Embryonic facial prominence (tissue), 1 donor: ENCODE results near the gene SUOX.
"Not testable (repeated sequence)": the region's sequence is repeated elsewhere in the genome, so short reads cannot be mapped to it uniquely, and the experiment has no call there.

Source experiments
- DNase-seq: peaks from one replicate; pipeline ENCODE4 v3.0.0-alpha.2; 2016; ENCODE audit errors: extremely low spot score

SUOX gene

DNA sequence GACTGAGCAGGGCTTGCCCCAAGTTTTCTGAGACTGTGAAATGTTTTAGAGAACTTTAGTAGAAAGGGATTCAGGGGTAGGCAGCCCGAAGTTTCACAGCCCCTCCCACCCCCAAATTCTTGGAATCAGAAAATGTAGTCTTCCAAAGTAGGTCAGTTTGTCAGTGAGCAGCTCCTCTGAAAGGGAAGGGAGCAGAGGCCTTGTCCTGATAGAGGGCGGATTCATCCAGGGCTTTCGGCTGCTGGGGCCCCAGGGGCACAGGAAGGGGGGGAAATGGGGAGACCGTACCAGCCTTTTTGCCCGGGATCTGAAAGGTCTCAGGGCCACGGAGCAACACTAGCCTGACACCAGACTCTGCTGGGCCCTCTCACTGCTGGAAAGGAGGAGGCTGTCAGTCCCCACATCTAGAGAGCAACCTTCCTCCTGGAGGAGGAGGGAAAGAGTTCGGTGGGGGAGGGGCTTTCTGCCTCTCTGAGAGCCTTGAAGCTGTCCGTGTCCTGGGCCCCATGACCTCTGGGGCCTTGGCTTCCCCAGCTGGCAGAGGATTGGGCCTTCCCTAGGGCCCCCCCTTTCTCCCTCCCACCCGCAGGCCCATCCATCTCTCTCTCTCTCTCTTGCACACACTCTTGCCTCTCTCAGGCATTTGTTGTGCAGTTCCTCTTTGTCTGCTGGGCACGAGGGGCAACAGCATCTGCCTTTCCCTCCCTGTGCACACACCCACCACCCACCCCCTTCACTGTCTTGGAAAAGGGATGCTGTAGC lies 23.5 kb downstream of the SUOX start, which contains the start of gene IKZF4:
TSS of gene IKZF4 (plus strand) at position 621 of the 762 bp plus-strand sequence. CDS start 451 bp downstream, outside the sequence.
- no peak for DNase-seq

DNA sequence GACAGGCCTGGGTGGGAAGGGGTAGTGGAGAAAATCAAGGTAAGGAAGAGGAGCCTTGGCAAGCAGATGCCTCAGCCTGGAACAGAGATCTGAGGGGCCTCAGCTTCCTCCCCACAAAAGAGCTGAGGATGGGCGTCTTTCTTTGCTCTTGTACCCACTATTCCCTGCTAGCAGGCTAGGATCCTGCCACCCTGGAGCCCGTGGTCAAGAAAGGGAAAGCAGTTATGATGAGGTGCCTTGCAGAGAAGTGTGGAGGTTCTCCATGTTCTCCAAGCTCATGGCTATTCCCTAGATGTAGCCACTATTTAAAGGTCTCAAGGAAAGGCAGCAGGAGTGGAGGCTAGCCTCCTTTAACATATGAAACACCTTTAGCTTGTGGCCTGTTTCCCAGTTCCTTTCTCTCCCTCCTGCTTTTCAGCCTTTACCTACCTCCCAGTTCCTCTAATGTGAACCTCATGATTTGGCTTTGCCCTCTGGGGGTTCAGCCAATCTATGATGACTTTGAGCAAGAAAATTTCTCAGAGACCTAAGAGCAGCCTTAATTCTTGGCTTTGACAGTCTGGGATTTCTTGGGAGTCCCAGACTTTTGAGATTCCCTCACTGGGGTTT lies 24.9 kb downstream of the SUOX start:
- no peak for DNase-seq

DNA sequence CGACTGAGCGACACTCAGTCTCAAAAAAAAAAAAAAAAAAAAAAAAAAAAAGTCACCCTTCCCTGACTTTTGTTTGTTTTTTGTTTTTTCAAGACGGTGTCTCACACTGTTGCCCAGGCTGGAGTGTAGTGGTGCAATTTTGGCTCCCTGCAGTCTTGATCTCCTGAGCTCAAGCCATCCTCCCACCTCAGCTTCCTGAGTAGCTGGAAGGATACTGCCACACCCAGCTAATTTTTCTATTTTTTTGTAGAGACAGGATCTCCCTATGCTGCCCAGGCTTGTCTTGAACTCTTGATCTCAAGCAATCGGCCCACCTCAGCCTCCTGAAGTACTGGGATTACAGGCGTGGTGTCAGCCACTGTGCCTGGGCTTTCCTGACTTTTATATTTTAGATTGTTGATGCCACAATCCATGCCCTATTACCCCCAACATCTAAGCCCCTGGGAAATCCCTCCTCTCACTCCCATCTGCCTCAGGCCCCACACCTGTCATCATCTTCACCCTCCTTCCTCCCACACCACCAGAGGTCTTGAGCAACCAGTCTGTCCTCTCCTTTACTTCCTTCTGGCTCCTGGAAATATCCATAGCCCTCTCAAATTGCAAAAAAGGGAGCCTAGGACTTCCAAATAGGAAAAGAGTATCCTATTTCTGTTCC lies 31.6 kb downstream of the SUOX start:
- DNase-seq = no peak

DNA sequence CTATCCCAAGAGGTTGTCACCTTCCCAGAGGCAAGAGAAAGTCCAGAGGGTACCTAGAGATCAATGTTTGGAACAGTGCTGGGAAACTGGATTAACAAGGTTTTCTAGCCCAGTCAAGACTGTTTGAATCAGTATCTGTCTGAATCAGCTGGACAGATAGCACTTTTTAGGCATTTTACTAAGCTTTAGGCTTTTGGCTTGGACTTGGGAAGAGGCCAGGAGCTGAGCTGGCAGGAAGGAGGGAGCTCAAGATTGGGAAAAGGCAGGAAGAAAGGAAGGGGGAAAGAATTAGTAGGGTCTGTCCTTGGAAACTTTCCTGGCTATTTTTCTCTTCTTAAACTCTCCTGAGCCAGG lies 32.1 kb downstream of the SUOX start:
- DNase-seq = no peak

DNA sequence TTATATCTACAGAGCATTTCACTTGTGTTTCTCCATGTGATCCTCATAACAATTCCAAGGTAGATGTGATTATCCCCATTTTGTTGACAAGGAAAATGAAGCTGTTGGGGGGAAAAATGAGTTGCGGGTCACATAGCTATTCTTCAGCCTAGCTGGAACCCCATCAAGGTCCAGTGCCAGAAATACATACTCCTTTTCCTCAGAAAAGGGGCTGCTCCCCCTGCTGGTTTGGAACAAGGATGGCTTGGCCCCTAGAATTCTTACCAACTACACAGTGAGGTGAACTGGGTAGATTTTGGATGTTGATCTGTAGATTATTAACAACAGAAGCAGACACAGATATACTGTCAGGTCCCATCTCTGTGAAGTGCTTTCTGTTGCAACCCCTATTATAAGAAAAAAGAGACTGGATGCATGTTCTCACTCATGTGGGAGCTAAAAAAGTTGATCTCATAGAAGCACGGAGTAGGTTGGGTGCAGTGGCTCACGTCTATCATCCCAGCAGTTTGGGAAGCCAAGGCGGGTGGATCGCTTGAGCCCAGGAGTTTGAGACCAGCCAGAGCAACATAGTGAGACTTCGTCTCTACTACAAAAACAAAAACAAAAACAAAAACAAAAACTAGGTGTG lies 32.7 kb downstream of the SUOX start:
- DNase-seq = no peak

DNA sequence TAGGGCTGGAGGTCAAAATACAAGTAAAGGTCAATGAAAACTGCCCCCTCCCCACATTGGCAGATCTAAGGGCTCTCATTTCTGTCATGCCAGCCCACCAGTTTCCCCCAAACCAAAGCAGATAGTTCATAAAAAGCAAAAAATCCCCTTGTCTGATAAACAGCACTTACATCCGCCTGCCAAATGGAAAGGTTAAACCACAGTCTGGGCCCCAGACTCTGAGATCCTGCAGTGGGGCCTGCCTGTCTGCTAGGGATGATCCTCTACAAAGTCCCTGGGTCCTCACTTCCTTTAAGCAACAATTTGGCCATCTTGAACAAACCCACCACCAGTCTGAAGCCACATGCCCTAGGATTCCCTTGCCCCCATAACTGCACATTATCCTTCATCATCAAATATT lies 34.9 kb downstream of the SUOX start:
- no peak for DNase-seq

DNA sequence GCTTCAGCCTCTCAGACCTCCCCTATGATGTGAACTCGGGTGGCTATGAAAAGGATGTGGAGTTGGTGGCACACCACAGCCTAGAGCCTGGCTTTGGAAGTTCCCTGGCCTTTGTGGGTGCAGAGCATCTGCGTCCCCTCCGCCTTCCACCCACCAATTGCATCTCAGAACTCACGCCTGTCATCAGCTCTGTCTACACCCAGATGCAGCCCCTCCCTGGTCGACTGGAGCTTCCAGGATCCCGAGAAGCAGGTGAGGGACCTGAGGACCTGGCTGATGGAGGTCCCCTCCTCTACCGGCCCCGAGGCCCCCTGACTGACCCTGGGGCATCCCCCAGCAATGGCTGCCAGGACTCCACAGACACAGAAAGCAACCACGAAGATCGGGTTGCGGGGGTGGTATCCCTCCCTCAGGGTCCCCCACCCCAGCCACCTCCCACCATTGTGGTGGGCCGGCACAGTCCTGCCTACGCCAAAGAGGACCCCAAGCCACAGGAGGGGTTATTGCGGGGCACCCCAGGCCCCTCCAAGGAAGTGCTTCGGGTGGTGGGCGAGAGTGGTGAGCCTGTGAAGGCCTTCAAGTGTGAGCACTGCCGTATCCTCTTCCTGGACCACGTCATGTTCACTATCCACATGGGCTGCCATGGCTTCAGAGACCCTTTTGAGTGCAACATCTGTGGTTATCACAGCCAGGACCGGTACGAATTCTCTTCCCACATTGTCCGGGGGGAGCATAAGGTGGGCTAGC lies 37.7 kb downstream of the SUOX start:
- no peak for DNase-seq

DNA sequence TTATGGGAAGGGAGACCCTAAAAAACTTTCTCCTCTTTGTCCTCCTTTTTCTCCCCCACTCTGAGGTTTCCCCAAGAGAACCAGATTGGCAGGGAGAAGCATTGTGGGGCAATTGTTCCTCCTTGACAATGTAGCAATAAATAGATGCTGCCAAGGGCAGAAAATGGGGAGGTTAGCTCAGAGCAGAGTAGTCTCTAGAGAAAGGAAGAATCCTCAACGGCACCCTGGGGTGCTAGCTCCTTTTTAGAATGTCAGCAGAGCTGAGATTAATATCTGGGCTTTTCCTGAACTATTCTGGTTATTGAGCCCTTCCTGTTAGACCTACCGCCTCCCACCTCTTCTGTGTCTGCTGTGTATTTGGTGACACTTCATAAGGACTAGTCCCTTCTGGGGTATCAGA lies 40.1 kb downstream of the SUOX start:
- DNase-seq = no peak

DNA sequence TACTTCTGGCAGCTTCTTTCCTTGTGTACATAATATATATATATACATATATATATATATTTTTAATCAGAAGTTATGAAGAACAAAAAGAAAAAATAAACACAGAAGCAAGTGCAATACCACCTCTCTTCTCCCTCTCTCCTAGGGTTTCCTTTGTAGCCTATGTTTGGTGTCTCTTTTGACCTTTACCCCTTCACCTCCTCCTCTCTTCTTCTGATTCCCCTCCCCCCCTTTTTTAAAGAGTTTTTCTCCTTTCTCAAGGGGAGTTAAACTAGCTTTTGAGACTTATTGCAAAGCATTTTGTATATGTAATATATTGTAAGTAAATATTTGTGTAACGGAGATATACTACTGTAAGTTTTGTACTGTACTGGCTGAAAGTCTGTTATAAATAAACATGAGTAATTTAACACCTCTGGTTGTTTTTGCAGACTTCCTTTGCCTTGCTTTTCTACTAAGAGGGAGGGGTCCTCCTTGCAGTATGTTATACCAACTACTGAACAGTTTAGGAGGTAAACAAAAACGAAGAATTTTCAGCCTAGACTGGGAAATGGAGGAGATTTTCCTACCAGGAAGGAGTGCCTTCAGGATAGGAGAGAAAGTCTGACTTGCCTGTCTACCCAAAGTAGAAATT lies 41.1 kb downstream of the SUOX start:
- no peak for DNase-seq

DNA sequence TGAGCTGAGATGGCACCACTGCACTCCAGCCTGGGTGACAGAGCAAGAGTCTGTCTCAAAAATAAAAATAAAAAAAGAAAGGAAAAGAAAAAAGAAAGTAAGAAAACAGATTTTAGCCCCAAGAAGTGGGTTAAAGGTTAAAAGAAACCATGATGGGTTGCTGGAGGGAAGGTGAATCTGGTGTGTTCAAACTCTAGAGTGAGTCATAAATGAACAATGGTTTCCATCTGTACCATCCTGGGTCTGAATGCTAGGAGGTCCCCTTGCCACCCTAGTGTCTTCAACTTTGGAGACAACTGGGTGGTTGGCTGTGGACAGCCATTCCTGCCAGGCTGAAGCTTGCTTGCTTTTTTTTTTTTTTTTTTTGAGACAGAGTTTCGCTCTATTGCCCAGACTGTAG lies 43.1 kb downstream of the SUOX start:
- no peak for DNase-seq

DNA sequence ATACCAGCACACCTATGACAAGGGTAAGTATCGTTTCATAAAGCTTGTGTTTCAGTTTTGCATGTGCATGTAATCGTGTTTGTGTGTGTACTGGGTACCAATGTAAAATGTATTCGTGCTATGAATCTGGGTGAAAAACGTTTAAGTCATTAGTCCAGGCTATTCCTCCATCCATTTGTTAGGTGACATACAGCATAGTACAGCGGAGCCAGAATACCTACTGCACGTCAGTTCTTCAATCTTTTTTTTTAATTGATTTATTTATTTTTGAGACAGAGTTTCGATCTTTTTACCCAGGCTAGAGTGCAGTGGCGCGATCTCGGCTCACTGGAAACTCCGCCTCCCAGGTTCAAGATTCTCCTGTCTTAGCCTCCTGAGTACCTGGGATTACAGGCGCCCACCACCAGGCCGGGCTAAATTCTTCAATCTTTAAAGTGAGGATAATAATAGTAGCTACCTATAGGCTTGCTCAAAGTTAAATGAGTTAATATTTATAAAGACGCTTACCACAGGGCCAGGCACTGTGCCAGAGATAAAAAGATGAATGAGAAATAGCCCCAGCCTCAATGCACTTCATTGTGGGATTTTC lies 44.0 kb downstream of the SUOX start:
- DNase-seq = no peak

DNA sequence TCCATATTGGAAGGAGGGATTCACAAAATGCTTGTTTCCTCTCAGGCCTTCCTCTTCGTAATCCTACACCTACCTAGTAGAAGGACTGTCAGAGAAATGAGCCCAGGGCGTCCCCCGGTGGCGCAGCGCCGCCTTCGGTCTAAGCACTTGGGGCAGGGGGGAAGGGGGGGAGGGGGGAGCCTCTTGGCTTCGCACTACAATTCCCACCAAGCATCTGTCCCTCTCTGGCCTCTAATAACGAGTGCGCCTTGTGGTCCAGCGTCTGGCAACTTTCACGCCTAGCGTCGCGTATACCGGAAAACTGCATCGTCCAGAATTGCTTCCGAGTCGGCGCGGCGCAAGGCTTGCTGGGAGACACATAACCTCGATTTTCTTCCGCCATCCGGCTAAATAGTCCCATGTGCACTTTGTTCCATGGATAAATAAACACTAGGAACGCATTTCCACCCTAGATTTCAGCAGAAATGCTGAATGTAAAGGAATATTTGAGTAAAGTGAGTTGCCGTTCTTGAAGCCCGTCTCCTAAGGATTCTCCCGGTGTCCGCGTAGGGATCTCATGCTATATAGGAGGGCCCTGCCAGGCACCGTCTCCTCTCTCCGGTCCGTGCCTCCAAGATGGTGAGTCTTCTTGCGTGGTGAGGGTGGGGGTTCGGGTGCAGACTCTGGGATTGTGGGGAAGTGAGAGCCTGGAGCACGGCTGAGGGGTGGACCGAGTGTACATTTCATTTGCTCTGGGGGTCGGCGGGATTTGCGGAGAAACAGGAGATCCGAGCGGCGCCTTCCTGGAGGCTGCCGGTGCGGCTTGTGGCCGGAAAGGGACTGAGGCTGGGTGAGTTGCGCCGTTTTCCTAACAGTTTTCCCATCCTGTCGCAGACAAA lies 44.7 kb downstream of the SUOX start, which contains the start of gene RPS26:
TSS of gene RPS26 (plus strand) at position 367 of the 878 bp plus-strand sequence. CDS start at position 616, 249 bp downstream.
- peak; percentile 98 for DNase-seq

DNA sequence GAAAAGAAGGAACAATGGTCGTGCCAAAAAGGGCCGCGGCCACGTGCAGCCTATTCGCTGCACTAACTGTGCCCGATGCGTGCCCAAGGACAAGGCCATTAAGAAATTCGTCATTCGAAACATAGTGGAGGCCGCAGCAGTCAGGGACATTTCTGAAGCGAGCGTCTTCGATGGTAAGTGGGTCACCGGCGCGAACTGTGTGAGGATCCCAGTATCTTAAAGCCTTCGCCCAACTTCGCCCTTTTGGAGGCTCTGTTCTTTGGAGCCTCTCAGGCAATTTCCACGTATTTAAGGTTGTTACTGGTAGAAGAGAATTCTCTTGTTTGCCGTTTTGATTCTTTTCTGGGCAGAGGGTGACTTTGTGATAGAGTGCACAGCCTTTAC lies 45.3 kb downstream of the SUOX start:
- DNase-seq = not testable (repeated sequence)

DNA sequence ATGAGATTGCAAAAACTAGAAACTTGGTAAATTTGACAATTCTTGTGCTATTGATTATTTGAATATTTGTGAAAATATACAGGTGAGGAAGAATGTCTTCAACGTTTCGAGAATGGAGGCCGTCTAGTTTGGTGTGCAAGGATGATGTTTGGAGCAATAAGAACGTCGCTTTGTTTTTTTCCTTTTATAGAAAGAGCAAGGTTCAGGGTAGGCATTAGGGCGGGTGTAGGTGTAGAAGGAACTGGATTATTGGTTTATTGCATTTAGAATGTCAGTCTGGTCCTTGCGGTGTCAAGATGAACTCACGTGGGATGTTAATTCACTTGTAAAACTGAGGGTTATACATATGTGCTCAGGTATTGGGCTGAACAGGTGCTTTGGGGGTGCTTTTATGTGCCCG lies 45.8 kb downstream of the SUOX start:
- no peak for DNase-seq

DNA sequence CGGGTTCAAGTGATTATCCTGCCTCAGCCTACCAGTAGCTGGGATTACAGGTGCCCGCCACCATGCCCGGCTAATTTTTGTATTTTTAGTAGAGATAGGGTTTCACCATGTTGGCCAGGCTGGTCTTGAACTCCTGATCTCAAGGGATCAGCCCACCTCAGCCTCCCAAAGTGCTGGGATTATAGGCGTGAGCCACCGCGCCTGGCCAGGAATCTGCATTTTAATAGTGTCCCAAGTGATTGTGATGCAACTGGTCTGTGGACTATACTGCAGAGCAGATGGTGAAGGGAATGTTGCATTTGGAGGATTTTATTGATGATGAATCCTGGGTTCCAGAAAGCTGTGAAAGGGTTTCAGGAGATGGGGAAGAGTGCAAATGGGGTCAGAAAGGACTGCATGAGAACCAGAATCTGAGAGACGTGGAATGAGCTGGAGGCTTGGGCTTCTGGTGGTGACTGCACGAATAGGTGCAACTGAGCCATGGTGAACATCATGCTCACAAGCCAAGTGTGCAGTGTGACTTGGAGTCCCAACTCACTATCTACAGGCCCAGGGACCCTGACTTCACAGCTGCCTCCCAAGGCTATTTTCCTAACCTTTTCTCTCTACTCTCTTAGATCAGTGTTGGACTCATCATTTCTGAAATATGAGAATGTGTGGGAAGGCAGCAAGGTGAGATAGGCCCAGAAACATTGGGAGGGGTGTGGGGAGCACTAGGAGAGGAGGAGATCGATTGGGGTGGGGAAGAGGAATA lies 49.1 kb downstream of the SUOX start:
- DNase-seq = no peak

DNA sequence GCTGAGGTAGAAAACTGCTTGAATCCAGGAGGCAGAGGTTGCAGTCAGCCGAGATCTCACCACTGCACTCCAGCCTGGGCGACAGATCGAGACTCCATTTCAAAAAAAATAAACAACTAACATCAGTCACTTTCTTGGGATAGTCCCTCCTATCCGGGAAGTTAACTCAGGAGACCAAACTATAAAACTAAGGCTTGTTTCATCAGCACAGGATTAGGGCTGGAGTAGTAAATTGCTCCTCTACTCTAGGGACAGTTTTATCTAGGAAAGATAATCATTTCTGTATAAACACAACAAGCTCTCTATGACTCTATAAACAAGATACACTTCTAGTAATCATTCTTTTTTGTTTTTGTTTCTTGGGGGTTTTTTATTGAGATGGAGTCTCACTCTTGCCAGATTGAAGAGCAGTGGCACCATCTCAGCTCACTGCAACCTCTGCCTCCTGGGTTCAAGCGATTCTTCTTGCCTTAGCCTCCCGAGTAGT lies 56.4 kb downstream of the SUOX start:
- DNase-seq = no peak
